ENCODE data around the gene TEK. TPM values are rescaled to one million over a fixed set of nuclear protein-coding genes. Genes with fewer than 3 reads are reported as not detected.

The TEK gene
- total RNA-seq, 1 experiment from 2014 or later: 2.3 TPM

DNA sequence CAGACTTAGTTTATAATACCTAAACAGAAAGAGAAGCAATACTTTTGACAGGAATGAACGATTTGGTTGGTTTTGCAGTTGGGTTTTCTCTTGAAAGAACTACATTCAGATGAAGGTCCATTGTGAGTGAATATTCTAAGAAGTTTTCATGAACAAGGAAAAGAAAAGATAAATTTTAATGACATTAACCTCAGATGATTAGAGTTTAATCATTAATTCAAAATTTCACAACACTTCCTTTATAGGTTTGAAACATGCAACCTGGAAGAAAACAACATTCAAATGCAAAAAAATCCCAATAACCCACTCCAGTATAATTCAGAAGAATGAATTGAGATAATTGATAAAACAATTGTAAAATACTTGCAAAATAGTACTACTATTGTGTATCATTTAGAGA lies 164.2 kb downstream of the TEK start:
- H3K36me3 ChIP-seq: no peaks in the 10 kb centered on the region
- H3K4me1 ChIP-seq: no peaks in the 10 kb centered on the region
- no peaks in the 10 kb centered on the region for H3K27me3 ChIP-seq
- no peak overlapping the region for H3K4me3 ChIP-seq
- no peak overlapping the region for H3K27ac ChIP-seq
- DNase-seq: no peak
- H3K9me3 ChIP-seq (replicated peaks): no peaks in the 10 kb centered on the region

DNA sequence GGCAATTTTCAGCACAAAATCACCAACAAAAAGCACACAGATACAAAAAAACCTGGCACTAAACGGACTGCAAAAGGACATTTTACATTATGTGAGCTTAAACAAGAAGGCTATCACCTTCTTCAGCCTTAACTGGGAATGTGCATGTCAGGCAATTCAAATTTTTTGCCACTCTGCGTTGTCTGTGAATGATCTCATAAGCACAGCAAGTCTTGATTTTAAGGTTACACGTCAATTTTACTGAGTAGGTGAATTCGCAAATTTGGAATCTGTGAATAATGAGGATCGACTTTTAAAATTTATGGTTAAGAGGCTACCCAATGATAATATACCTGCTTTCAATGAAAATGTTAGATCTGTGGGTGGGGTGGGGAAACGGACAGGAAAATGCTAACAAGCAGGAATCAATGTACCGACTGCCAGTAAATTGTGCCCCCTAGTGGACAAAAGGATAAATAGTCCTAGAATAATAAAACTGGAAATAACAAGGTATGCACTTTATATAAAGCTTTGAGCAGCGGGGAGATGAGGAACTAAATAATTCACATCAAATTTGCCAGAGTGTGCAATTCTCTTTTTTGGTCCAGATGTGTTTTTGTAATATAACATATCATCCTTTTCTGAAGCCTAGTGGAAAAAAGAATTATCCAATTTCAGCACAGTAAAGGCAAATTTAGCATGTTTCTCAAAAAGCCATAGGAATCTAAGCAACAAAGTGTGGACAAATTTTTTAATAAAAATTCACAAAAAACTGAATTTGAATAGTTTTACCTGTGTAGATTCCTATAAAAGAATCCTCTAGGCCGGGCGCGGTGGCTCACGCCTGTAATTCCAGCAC lies 167.4 kb downstream of the TEK start:
- H3K27me3 ChIP-seq: no peaks in the 10 kb centered on the region
- H3K27ac ChIP-seq: no peak overlapping the region
- no peak overlapping the region for H3K4me3 ChIP-seq
- peak in 1 of 2 experiments; percentile 71 for DNase-seq
- no peaks in the 10 kb centered on the region for H3K36me3 ChIP-seq
- no peaks in the 10 kb centered on the region for H3K4me1 ChIP-seq
- H3K9me3 ChIP-seq (replicated peaks): no peaks in the 10 kb centered on the region

DNA sequence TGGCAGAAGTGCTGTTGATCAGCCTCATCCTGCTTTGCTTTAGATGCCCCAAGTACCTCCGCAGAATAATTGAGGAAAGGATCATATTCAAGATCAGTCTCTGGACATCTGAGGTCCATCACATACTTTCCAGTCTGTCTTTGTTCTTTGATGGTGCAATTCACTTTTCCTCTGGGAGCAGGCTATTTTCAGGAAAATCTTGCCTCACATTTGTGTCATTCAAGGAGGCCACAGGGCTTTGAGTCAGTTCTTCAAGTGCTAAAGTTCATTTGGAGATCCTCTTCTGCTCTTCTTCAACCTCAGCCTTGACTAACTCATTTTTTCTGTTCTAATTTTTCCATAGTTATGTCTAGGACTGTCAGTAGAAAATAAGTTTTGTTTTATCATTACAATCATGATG lies 169.3 kb downstream of the TEK start:
- H3K4me1 ChIP-seq: no peaks in the 10 kb centered on the region
- no peak overlapping the region for H3K27ac ChIP-seq
- no peaks in the 10 kb centered on the region for H3K9me3 ChIP-seq (replicated peaks)
- no peaks in the 10 kb centered on the region for H3K36me3 ChIP-seq
- H3K4me3 ChIP-seq: no peak overlapping the region
- no peaks in the 10 kb centered on the region for H3K27me3 ChIP-seq
- no peak for DNase-seq

GRCh38 chr9:27279611-27280010 lies 170.6 kb downstream of the TEK start:
- Histone ChIP-seq H3K27ac (no peak overlapping the region), H3K36me3 (no peaks in the 10 kb centered on the region), H3K4me3 (no peak overlapping the region), H3K27me3 (no peaks in the 10 kb centered on the region), H3K9me3 (replicated peaks) (no peaks in the 10 kb centered on the region), H3K4me1 (no peaks in the 10 kb centered on the region)
- no peak for DNase-seq

Other genes with a start within 250 kb of the TEK start
- 16.6 and 17.1 TPM in 2 replicates for gene CAAP1, start 216.4 kb upstream of the TEK start, total RNA-seq (2014; rRNA removed; shearing (Covaris generic))
- gene PLAA, start 162.0 kb upstream of the TEK start, total RNA-seq (2014; rRNA removed; shearing (Covaris generic)): 31.0 and 32.3 TPM in 2 replicates
- 4.9 and 6.0 TPM in 2 replicates for gene IFT74, start 152.8 kb upstream of the TEK start, total RNA-seq (2014; rRNA removed; shearing (Covaris generic))
- not detected in 2 replicates for gene LRRC19, start 103.6 kb upstream of the TEK start, total RNA-seq (2014; rRNA removed; shearing (Covaris generic))
- not detected in 2 replicates for gene EQTN, start 187.9 kb downstream of the TEK start, total RNA-seq (2014; rRNA removed; shearing (Covaris generic))

Data from SJCRH30 (cell line).